Esophagus squamous epithelium (tissue), 5 donors: ENCODE data around the gene FOXO4. TPM values are rescaled to one million over a fixed set of nuclear protein-coding genes. Genes with fewer than 3 reads are reported as not detected.

Experiments used
- DNase-seq: peaks from one replicate; lab custom pipeline; 2025; lab: John Stamatoyannopoulos, UW
- H3K27ac ChIP-seq, 4 donors: fragments of 200-600 bp; sonication (generic); one replicate each; pipeline ENCODE4 v1.5.1; 2016 to 2019; ENCODE audit warnings: mild to moderate bottlenecking in 1 of 4
- H3K27me3 ChIP-seq, 4 donors: fragments of 200-600 bp; sonication (generic); 1 replicate in 3 of 4; 2 replicates in 1 of 4; pipeline versions ENCODE4 v1.5.1 to v1.6.0; 2017 to 2021; ENCODE audit warnings: antibody characterized with exemption in 1 of 4
- H3K36me3 ChIP-seq, 3 donors: fragments of 200-600 bp; sonication (generic); one replicate each; pipeline ENCODE4 v1.5.1; 2016 to 2019
- H3K4me1 ChIP-seq, 3 donors: fragments of 200-600 bp; sonication (generic); one replicate each; pipeline ENCODE4 v1.5.1; 2017 to 2019
- H3K4me3 ChIP-seq, 4 donors: fragments of 200-600 bp; sonication (generic); 1 replicate in 3 of 4; 2 replicates in 1 of 4; pipeline ENCODE4 v1.5.1; 2016 to 2019; ENCODE audit warnings: mild to moderate bottlenecking in 2 of 4, moderate library complexity in 1 of 4
- H3K9me3 ChIP-seq, 3 donors: fragments of 200-600 bp; sonication (generic); one replicate each; pipeline ENCODE4 v1.5.1; 2016 to 2019
- POLR2A ChIP-seq, 4 donors: fragments of 450-650 bp; IDR thresholded peaks; one replicate each; pipeline ENCODE4 v1.6.1; 2017; ENCODE audit warnings: antibody characterized with exemption in 4 of 4, mild to moderate bottlenecking in 4 of 4, moderate library complexity in 3 of 4
- WGBS, 2 donors: methylation state at CpG; one replicate each; pipeline ENCODE4 v1.1.5; 2018; 5-methylcytosine and 5-hydroxymethylcytosine counted together
- intact Hi-C: fragments of 100-400 bp; cut with DNase I; formaldehyde crosslinking; loops from one replicate; pipeline ENCODE4 v1.15.0; 2022
- total RNA-seq, 4 donors: library from RNA; depleted of rRNA; stranded (reverse); fragments of >200 nt; gene quantifications; one replicate each; pipeline ENCODE4 v1.1.0, GENCODE V29; 2016
- TF ChIP-seq, protein P1 (sequence below), 6 experiments: fragments of 450-650 bp in 4 of 6; fragments of 200-600 bp in 2 of 6; sonication (generic) in 2 of 6; IDR thresholded peaks; one replicate each; pipeline ENCODE4 v1.5.1; 2016 to 2019; ENCODE audit warnings: antibody characterized with exemption in 6 of 6, mild to moderate bottlenecking in 4 of 6, moderate library complexity in 4 of 6
- donor health status: DM: yes; HTN: yes; CAD: no.

Gene FOXO4
- total RNA-seq, 4 donors from 2014 or later: 4.8 to 17.7 (median 13.2) TPM

DNA sequence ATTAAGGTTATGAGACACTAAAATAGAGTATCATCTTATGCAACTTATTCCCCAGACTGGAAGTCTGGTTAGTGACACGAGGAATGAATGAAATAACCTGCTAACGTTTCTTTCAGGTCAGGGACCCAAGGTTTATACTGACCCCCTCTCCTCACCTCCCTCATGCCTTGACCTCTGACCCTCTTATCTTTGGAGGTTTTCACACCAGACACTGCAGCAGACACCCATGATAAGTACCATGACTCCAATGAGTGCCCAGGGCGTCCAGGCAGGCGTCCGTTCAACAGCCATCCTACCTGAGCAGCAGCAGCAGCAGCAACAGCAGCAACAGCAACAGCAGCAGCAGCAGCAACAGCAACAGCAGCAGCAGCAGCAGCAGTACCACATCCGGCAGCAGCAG lies 44.8 kb downstream of the FOXO4 start:
- 47 to 60% methylated on average over 1 to 2 of the region's 6 CpGs for WGBS, 2 donors
- intact Hi-C loops: no loop called here
- no peaks in the 10 kb centered on the region for H3K27me3 ChIP-seq
- H3K27ac ChIP-seq: no peak overlapping the region
- H3K4me1 ChIP-seq: peaks cover 6 to 23% (median 9%) of the 10 kb centered on the region in 3 donors
- H3K4me3 ChIP-seq: no peak overlapping the region
- TF ChIP-seq POLR2A (IDR thresholded peaks at IDR 0.05): no peak
- TF ChIP-seq, protein P1, sequence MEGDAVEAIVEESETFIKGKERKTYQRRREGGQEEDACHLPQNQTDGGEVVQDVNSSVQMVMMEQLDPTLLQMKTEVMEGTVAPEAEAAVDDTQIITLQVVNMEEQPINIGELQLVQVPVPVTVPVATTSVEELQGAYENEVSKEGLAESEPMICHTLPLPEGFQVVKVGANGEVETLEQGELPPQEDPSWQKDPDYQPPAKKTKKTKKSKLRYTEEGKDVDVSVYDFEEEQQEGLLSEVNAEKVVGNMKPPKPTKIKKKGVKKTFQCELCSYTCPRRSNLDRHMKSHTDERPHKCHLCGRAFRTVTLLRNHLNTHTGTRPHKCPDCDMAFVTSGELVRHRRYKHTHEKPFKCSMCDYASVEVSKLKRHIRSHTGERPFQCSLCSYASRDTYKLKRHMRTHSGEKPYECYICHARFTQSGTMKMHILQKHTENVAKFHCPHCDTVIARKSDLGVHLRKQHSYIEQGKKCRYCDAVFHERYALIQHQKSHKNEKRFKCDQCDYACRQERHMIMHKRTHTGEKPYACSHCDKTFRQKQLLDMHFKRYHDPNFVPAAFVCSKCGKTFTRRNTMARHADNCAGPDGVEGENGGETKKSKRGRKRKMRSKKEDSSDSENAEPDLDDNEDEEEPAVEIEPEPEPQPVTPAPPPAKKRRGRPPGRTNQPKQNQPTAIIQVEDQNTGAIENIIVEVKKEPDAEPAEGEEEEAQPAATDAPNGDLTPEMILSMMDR (IDR thresholded peaks at IDR 0.05): no peak
- H3K36me3 ChIP-seq: peaks cover 3 to 78% (median 9%) of the 10 kb centered on the region in 3 donors
- DNase-seq: no peak
- no peaks in the 10 kb centered on the region for H3K9me3 ChIP-seq

DNA sequence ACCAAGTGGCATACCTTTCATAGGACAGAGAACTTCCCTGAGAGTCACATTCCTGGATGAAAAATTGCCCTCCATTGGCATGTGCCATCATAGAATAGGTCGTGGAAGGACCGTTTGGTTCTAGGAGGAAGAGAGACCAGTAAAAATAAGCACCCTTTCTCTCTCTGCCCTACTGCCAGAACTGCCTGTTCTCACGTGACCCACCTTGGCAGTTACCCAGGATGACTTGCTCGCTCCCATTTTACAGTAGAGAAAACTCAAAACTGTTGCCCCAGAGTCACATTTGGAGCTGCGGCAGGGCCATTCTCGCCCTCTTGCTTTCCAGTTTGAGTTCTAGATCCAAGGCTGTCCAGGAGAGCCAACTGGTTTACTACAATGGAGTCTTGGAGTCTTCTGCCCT lies 47.9 kb downstream of the FOXO4 start:
- no peak overlapping the region for H3K4me3 ChIP-seq
- intact Hi-C loops: no loop called here
- no peak for DNase-seq
- peaks cover 0 to 48% (median 0%) of the 10 kb centered on the region in 3 donors for H3K36me3 ChIP-seq
- H3K27ac ChIP-seq: no peak overlapping the region
- no peaks in the 10 kb centered on the region for H3K27me3 ChIP-seq
- H3K9me3 ChIP-seq: no peaks in the 10 kb centered on the region
- TF ChIP-seq POLR2A (IDR thresholded peaks at IDR 0.05): no peak
- TF ChIP-seq, protein P1 (IDR thresholded peaks at IDR 0.05): no peak
- peaks cover 6 to 27% (median 12%) of the 10 kb centered on the region in 3 donors for H3K4me1 ChIP-seq
- WGBS, 2 donors: 9 to 59% methylated on average over 4 of the region's 6 CpGs

DNA sequence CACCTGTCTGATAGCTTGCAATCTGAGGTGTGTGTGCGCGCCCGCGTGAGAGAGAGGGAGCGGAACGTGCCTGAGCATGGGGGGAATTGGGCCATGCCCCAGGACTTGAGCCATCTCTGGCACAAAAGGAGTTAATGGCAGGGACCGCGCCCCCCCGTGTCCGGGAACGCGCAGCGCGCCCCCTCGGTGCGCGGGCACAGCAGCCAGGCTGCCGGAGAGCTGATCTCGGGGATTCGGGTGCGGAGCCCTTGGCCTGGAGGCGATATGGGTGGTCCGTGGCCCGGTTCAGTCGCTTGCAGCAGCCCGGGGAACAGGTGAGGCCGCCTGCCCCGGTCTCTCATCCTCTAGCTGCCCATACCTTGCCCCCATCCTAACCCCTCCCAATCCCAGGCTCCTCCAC lies 49.0 kb downstream of the FOXO4 start, which contains the start of gene NLGN3:
NLGN3 (plus strand) TSS at position 191 of the 400 bp plus-strand sequence. CDS start 2,909 bp downstream, outside the sequence.
- Histone ChIP-seq H3K27me3 (no peaks in the 10 kb centered on the region), H3K4me3 (peak within 1 kb of the TSS in 3 of 4 donors; percentile 16 to 54 (median 24)), H3K4me1 (peaks cover 6 to 27% (median 12%) of the 10 kb centered on the region in 3 donors), H3K36me3 (peaks cover 0 to 36% (median 0%) of the 10 kb centered on the region in 3 donors), H3K27ac (no peak within 1 kb of the TSS), H3K9me3 (no peaks in the 10 kb centered on the region)
- no peak for TF ChIP-seq POLR2A (IDR thresholded peaks at IDR 0.05)
- TF ChIP-seq, protein P1 (IDR thresholded peaks at IDR 0.05): no peak
- intact Hi-C loops: no loop called here
- WGBS, 2 donors: 48% methylated on average over 14 of the region's 28 CpGs; no CpG with 5 or more reads in 1 of the 2 donors
- no peak for DNase-seq

DNA sequence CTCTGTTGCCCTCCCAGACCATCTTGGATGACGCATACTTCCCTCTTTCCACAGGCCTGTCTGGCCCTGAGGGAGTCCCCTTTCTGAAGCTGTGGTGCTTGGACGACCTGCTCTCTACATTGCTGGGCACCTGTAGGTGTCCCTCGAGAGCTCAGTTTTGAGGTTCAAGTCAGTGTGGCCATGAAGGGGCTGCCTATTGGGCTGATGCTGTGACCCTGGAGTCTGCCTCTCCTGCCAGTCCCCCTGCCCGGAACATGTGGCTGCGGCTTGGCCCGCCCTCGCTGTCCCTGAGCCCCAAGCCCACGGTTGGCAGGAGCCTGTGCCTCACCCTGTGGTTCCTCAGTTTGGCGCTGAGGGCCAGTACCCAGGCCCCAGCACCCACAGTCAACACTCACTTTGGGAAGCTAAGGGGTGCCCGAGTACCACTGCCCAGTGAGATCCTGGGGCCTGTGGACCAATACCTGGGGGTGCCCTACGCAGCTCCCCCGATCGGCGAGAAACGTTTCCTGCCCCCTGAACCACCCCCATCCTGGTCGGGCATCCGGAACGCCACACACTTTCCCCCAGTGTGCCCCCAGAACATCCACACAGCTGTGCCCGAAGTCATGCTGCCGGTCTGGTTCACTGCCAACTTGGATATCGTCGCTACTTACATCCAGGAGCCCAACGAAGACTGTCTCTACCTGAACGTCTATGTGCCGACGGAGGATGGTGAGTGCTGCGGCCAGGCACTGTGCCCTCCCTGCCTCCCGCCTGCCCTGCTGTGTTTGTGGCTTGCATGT lies 52.0 kb downstream of the FOXO4 start:
- peaks cover 6 to 27% (median 12%) of the 10 kb centered on the region in 3 donors for H3K4me1 ChIP-seq
- DNase-seq: no peak
- peaks cover 0 to 6% (median 0%) of the 10 kb centered on the region in 3 donors for H3K36me3 ChIP-seq
- intact Hi-C loops: no loop called here
- no peak overlapping the region for H3K4me3 ChIP-seq
- no peaks in the 10 kb centered on the region for H3K9me3 ChIP-seq
- no peak overlapping the region for H3K27ac ChIP-seq
- TF ChIP-seq, protein P1 (IDR thresholded peaks at IDR 0.05): no peak
- no peak for TF ChIP-seq POLR2A (IDR thresholded peaks at IDR 0.05)
- 80 to 81% methylated on average over 2 to 15 of the region's 28 CpGs for WGBS, 2 donors
- no peaks in the 10 kb centered on the region for H3K27me3 ChIP-seq

DNA sequence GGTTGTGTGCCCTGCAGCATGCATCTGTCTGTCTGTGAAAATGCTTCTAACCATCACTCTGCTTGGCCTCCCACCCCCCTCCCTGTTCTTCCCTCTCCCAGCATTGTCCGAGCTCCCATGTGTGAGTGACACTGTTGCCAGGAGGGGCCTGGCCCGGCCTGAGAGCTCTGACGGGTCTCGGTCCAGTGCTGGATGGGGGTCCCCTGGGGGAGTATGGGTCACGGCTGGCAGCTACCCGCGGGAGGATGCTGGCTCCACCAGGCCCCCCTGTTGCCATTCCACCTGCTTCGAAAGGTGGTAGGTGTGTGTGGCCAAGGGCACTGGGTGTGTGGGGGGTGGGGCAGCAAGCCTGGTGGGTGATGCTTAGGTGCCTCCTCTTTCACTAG lies 52.6 kb downstream of the FOXO4 start:
- Histone ChIP-seq H3K9me3 (no peaks in the 10 kb centered on the region), H3K4me1 (peaks cover 6 to 26% (median 12%) of the 10 kb centered on the region in 3 donors), H3K27ac (no peak overlapping the region), H3K4me3 (no peak overlapping the region), H3K36me3 (peaks cover 0 to under 1% (median 0%) of the 10 kb centered on the region in 3 donors), H3K27me3 (no peaks in the 10 kb centered on the region)
- TF ChIP-seq POLR2A (IDR thresholded peaks at IDR 0.05): no peak
- TF ChIP-seq, protein P1 (IDR thresholded peaks at IDR 0.05): no peak
- intact Hi-C loops: no loop called here
- no CpG with 5 or more reads among the region's 8 CpGs for WGBS, 2 donors
- no peak for DNase-seq
